ENCODE data around the gene SORBS2.

SORBS2 gene

GRCh38 chr4:185738820-185739219 is 73.2 kb downstream of the SORBS2 start:
- no peak for TF ChIP-seq CTCF (IDR thresholded peaks at IDR 0.05; ENCODE audit: borderline replicate concordance, insufficient read depth, low read depth, low read length)
- no peak overlapping the region for H3K4me3 ChIP-seq (ENCODE audit: low read depth, low read length)

- TF ChIP-seq CTCF (IDR thresholded peaks at IDR 0.05; ENCODE audit: borderline replicate concordance, insufficient read depth, low read depth, low read length) = no peak
- no peak overlapping the region for H3K4me3 ChIP-seq (ENCODE audit: low read depth, low read length)
These were observed 73.9 kb downstream of the SORBS2 start for GRCh38 chr4:185738038-185738552.

- no peak for TF ChIP-seq CTCF (IDR thresholded peaks at IDR 0.05; ENCODE audit: borderline replicate concordance, insufficient read depth, low read depth, low read length)
- no peak overlapping the region for H3K4me3 ChIP-seq (ENCODE audit: low read depth, low read length)
These were observed 74.4 kb downstream of the SORBS2 start for GRCh38 chr4:185737489-185738037.

GRCh38 chr4:185736882-185737281 is 75.1 kb downstream of the SORBS2 start:
- no peak overlapping the region for H3K4me3 ChIP-seq (ENCODE audit: low read depth, low read length)
- no peak for TF ChIP-seq CTCF (IDR thresholded peaks at IDR 0.05; ENCODE audit: borderline replicate concordance, insufficient read depth, low read depth, low read length)

GRCh38 chr4:185735866-185736400 is 76.1 kb downstream of the SORBS2 start:
- H3K4me3 ChIP-seq (ENCODE audit: low read depth, low read length) = no peak overlapping the region
- TF ChIP-seq CTCF (IDR thresholded peaks at IDR 0.05; ENCODE audit: borderline replicate concordance, insufficient read depth, low read depth, low read length) = no peak

GRCh38 chr4:185734930-185735329 is 77.1 kb downstream of the SORBS2 start:
- TF ChIP-seq CTCF (IDR thresholded peaks at IDR 0.05; ENCODE audit: borderline replicate concordance, insufficient read depth, low read depth, low read length) = no peak
- no peak overlapping the region for H3K4me3 ChIP-seq (ENCODE audit: low read depth, low read length)

GRCh38 chr4:185734214-185734613 is 77.8 kb downstream of the SORBS2 start:
- TF ChIP-seq CTCF (IDR thresholded peaks at IDR 0.05; ENCODE audit: borderline replicate concordance, insufficient read depth, low read depth, low read length) = no peak
- H3K4me3 ChIP-seq (ENCODE audit: low read depth, low read length) = no peak overlapping the region
